Gastrocnemius medialis (tissue), 4 donors: ENCODE measurements around the gene FITM1. TPM values are rescaled to one million over a fixed set of nuclear protein-coding genes. Genes with fewer than 3 reads are reported as not detected.

ENCODE experiments used
- ATAC-seq, 2 donors: fragments of 150-250 bp; one replicate each; pipeline ENCODE4 v1.9.1; 2016
- DNase-seq, 2 donors: peaks; one replicate each; pipeline ENCODE4 v3.0.0-alpha.2; 2019
- H3K27ac ChIP-seq, 4 donors: fragments of 200-600 bp; sonication (generic); 1 replicate in 1 of 4; 2 replicates in 3 of 4; pipeline ENCODE4 v1.5.1; 2016 to 2018; ENCODE audit warnings: mild to moderate bottlenecking in 2 of 4, moderate library complexity in 1 of 4
- H3K27me3 ChIP-seq, 3 donors: fragments of 200-600 bp; sonication (generic) in 2 of 3; 1 replicate in 1 of 3; 2 replicates in 2 of 3; pipeline versions ENCODE4 v1.5.1 to v1.6.0; 2016 to 2019; ENCODE audit warnings: mild to moderate bottlenecking in 1 of 3, moderate library complexity in 1 of 3
- H3K36me3 ChIP-seq, 2 donors: fragments of 200-600 bp; sonication (generic) in 1 of 2; one replicate each; pipeline ENCODE4 v1.5.1; 2017 to 2018
- H3K4me1 ChIP-seq, 2 donors: fragments of 200-600 bp; sonication (generic) in 1 of 2; one replicate each; pipeline ENCODE4 v1.5.1; 2016 to 2017; ENCODE audit warnings: mild to moderate bottlenecking in 2 of 2
- H3K4me3 ChIP-seq, 4 donors: fragments of 200-600 bp; sonication (generic) in 3 of 4; 1 replicate in 1 of 4; 2 replicates in 3 of 4; pipeline ENCODE4 v1.5.1; 2016 to 2019; ENCODE audit warnings: mild to moderate bottlenecking in 2 of 4
- H3K9me3 ChIP-seq, 3 donors: fragments of 200-600 bp; sonication (generic) in 2 of 3; 1 replicate in 1 of 3; 2 replicates in 2 of 3; pipeline ENCODE4 v1.5.1; 2016 to 2019
- CTCF ChIP-seq, 5 experiments: fragments of 450-650 bp in 3 of 5; fragments of 200-600 bp in 2 of 5; sonication (generic) in 2 of 5; IDR thresholded peaks in 4 of 5; conservative IDR thresholded peaks in 1 of 5; 1 replicate in 4 of 5; 2 replicates in 1 of 5; pipeline ENCODE4 v1.5.1; 2016 to 2019; ENCODE audit warnings: antibody characterized with exemption in 5 of 5, mild to moderate bottlenecking in 3 of 5, moderate library complexity in 3 of 5
- POLR2A ChIP-seq, 2 donors: fragments of 450-650 bp; IDR thresholded peaks; one replicate each; pipeline ENCODE4 v1.6.1; 2017; ENCODE audit warnings: antibody characterized with exemption in 2 of 2, mild to moderate bottlenecking in 2 of 2, moderate library complexity in 2 of 2
- in situ Hi-C, 4 donors: fragments of 200-750 bp; cut with MboI; loops; one replicate each; pipeline versions ENCODE4 v1.15.0 to v1.8.0; 2017; ENCODE audit warnings: low sequenced_read_pairs in 4 of 4
- intact Hi-C: fragments of 100-400 bp; cut with DNase I; formaldehyde crosslinking; loops from one replicate; pipeline ENCODE4 v1.15.1; 2023; ENCODE audit warnings: low total_unique reads
- total RNA-seq, 4 donors: library from RNA; depleted of rRNA; stranded (reverse); fragments of >200 nt; gene quantifications; one replicate each; pipeline versions ENCODE4 v1.1.0 to v1.2.3, GENCODE V29; 2016

FITM1 gene
- total RNA-seq, 4 donors from 2014 or later: 45.3 to 91.3 (median 65.4) TPM

- Histone ChIP-seq H3K9me3 (no peaks in the 10 kb centered on the region), H3K36me3 (peaks cover 0 to 68% of the 10 kb centered on the region in 2 donors), H3K4me1 (peaks cover 23 to 30% of the 10 kb centered on the region in 2 donors), H3K27ac (peak overlapping the region; percentile 85 to 90 (median 89)), H3K4me3 (peak overlapping the region; percentile 63 to 70 (median 66)), H3K27me3 (no peaks in the 10 kb centered on the region)
- DNase-seq: no peak
- intact Hi-C loops: loop anchor here (10.0 kb wide), 1 partner anchor 133 kb away; the partner anchor contains the start of genes DHRS1 and NOP9
- TF ChIP-seq CTCF (IDR thresholded peaks at IDR 0.05 in 4 of 5, conservative IDR thresholded peaks at IDR 0.05 in 1 of 5) (no peak), POLR2A (IDR thresholded peaks at IDR 0.05) (no peak)
- ATAC-seq: no peak
- in situ Hi-C loops: loop anchor here in 1 of 4 donors (5.0 kb wide), 1 partner anchor 105 kb away; no protein-coding TSS in a partner anchor
These were observed 31.6 kb downstream of the FITM1 start for GRCh38 chr14:24162093-24162492.

DNA sequence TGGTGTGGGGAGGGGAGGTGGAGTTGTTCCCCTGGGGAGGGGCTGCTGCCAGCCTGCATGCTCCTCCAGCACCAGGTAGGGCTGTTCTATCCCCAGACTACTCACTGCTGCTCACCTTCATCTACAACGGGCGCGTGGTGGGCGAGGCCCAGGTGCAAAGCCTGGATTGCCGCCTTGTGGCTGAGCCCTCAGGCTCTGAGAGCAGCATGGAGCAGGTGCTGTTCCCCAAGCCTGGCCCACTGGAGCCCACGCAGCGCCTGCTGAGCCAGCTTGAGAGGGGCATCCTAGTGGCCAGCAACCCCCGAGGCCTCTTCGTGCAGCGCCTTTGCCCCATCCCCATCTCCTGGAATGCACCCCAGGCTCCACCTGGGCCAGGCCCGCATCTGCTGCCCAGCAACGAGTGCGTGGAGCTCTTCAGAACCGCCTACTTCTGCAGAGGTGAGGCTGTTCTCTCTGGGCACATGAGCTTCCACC lies 34.1 kb downstream of the FITM1 start:
- ATAC-seq: no peak
- Histone ChIP-seq H3K4me1 (peaks cover 23 to 30% of the 10 kb centered on the region in 2 donors), H3K27me3 (peaks cover 0 to 2% (median 0%) of the 10 kb centered on the region in 3 donors), H3K36me3 (peaks cover 0 to 52% of the 10 kb centered on the region in 2 donors), H3K9me3 (no peaks in the 10 kb centered on the region), H3K27ac (no peak overlapping the region), H3K4me3 (no peak overlapping the region)
- no peak for TF ChIP-seq CTCF (IDR thresholded peaks at IDR 0.05 in 4 of 5, conservative IDR thresholded peaks at IDR 0.05 in 1 of 5)
- TF ChIP-seq POLR2A (IDR thresholded peaks at IDR 0.05): no peak
- in situ Hi-C loops: loop anchor here in 1 of 4 donors (5.0 kb wide), 1 partner anchor 107 kb away; no protein-coding TSS in a partner anchor
- intact Hi-C loops: loop anchor here (10.0 kb wide), 1 partner anchor 130 kb away; the partner anchor contains the start of genes DHRS1 and NOP9
- no peak for DNase-seq

- peaks cover 0 to 7% (median 2%) of the 10 kb centered on the region in 3 donors for H3K27me3 ChIP-seq
- intact Hi-C loops (loop anchor here (10.0 kb wide), 1 partner anchor 129 kb away; the partner anchor contains the start of genes DHRS1 and NOP9), in situ Hi-C loops (no loop called here)
- no peak for DNase-seq
- no peaks in the 10 kb centered on the region for H3K9me3 ChIP-seq
- H3K4me1 ChIP-seq: peaks cover 23 to 26% of the 10 kb centered on the region in 2 donors
- H3K36me3 ChIP-seq: peaks cover 0 to 41% of the 10 kb centered on the region in 2 donors
- H3K27ac ChIP-seq: no peak overlapping the region
- ATAC-seq: no peak
- H3K4me3 ChIP-seq: no peak overlapping the region
- TF ChIP-seq POLR2A (IDR thresholded peaks at IDR 0.05) (no peak), CTCF (IDR thresholded peaks at IDR 0.05 in 4 of 5, conservative IDR thresholded peaks at IDR 0.05 in 1 of 5) (no peak)
These were observed 35.3 kb downstream of the FITM1 start for GRCh38 chr14:24165785-24166184.

DNA sequence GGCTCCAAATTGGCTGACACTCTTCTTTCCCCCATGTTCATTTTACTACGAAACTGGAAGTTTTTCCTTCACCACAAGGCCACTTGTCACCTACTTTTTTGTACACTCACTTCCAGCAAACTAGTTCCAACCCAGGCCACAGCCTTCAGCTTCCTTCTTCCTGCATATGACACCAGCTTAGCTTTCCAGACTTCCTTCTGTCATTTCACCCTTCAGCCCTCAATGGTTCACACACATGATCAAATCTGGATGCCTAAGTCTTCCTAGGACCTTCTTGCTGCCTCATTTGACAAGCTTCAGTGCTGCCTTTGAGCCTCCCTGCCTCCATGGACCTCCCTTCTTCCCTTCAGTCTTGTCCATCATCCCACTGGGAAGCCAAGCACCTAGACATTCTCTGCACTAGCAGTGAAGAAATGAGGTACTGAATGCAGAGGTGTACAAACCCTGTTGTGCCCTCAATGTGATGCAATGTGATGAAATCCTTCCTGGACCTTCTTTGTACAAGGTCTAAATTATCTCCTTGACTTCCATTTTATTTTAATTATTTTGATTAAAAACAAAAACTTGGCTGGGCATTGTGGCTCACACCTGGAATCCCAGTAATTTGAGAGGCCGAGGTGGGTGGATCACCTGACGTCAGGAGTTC lies 37.1 kb downstream of the FITM1 start:
- H3K36me3 ChIP-seq: peaks cover 0 to 38% of the 10 kb centered on the region in 2 donors
- H3K9me3 ChIP-seq: no peaks in the 10 kb centered on the region
- no peak for DNase-seq
- no peak overlapping the region for H3K4me3 ChIP-seq
- peaks cover 13% of the 10 kb centered on the region in 2 donors for H3K4me1 ChIP-seq
- intact Hi-C loops: loop anchor here (10.0 kb wide), 1 partner anchor 127 kb away; the partner anchor contains the start of genes DHRS1 and NOP9
- TF ChIP-seq POLR2A (IDR thresholded peaks at IDR 0.05): no peak
- TF ChIP-seq CTCF (IDR thresholded peaks at IDR 0.05 in 4 of 5, conservative IDR thresholded peaks at IDR 0.05 in 1 of 5): no peak
- H3K27ac ChIP-seq: no peak overlapping the region
- ATAC-seq: no peak
- peaks cover 9 to 21% (median 14%) of the 10 kb centered on the region in 3 donors for H3K27me3 ChIP-seq
- in situ Hi-C loops: no loop called here
